Measurements from ENCODE around the gene ZEB1.
A peak's percentile ranks its signal among the peaks of the same experiment; 100 is the strongest.
"Not testable (repeated sequence)": the region's sequence is repeated elsewhere in the genome, so short reads cannot be mapped to it uniquely, and the experiment has no call there.

Gene ZEB1

GRCh38 chr10:31319602-31320549, 860 bp downstream of the ZEB1 start:
- DNase-seq, result no peak

- peak; percentile 70 for DNase-seq
These were observed 1.7 kb downstream of the ZEB1 start for GRCh38 chr10:31320550-31321211.

- DNase-seq, result peak; percentile 26
These were observed 2.5 kb downstream of the ZEB1 start for GRCh38 chr10:31321396-31321941.

- DNase-seq, result no peak
These were observed 3.6 kb downstream of the ZEB1 start for GRCh38 chr10:31322647-31323046.

- DNase-seq, result no peak
These were observed 21.3 kb downstream of the ZEB1 start for GRCh38 chr10:31340343-31340742.

GRCh38 chr10:31341552-31341951, 22.5 kb downstream of the ZEB1 start:
- no peak for DNase-seq

- no peak for DNase-seq
These were observed 24.0 kb downstream of the ZEB1 start for GRCh38 chr10:31343009-31343408.

- no peak for DNase-seq
These were observed 24.5 kb downstream of the ZEB1 start for GRCh38 chr10:31343551-31343950.

GRCh38 chr10:31345886-31346285, 26.9 kb downstream of the ZEB1 start:
- no peak for DNase-seq

GRCh38 chr10:31346953-31347352, 27.9 kb downstream of the ZEB1 start:
- DNase-seq, result no peak

- DNase-seq, result no peak
These were observed 28.7 kb downstream of the ZEB1 start for GRCh38 chr10:31347705-31348104.

- no peak for DNase-seq
These were observed 31.9 kb downstream of the ZEB1 start for GRCh38 chr10:31350891-31351290.

GRCh38 chr10:31352436-31353226, 33.6 kb downstream of the ZEB1 start:
- no peak for DNase-seq

- no peak for DNase-seq
These were observed 34.6 kb downstream of the ZEB1 start for GRCh38 chr10:31353574-31353973.

GRCh38 chr10:31358688-31359330, 39.8 kb downstream of the ZEB1 start:
- no peak for DNase-seq

- no peak for DNase-seq
These were observed 41.0 kb downstream of the ZEB1 start for GRCh38 chr10:31359979-31360378.

GRCh38 chr10:31361475-31361874, 42.5 kb downstream of the ZEB1 start:
- DNase-seq, result not testable (repeated sequence)

GRCh38 chr10:31362023-31362641, 43.1 kb downstream of the ZEB1 start:
- no peak for DNase-seq

GRCh38 chr10:31363696-31364095, 44.7 kb downstream of the ZEB1 start:
- DNase-seq, result not testable (repeated sequence)

- not testable (repeated sequence) for DNase-seq
These were observed 45.2 kb downstream of the ZEB1 start for GRCh38 chr10:31364238-31364637.

GRCh38 chr10:31366703-31367102, 47.7 kb downstream of the ZEB1 start:
- no peak for DNase-seq

GRCh38 chr10:31368724-31369123, 49.7 kb downstream of the ZEB1 start:
- no peak for DNase-seq
